HCT116 (cell line): ENCODE data around the gene DDX39B. TPM values are rescaled to one million over a fixed set of nuclear protein-coding genes. Genes with fewer than 3 reads are reported as not detected.

Experiments used
- ATAC-seq: fragments of 200-7000 bp; cut with Tn5 transposase; 2 replicates; pipeline ENCODE4 v1.9.1; 2020; ENCODE audit warnings: mild to moderate bottlenecking, moderate library complexity
- Bru-seq: library from RNA; stranded (reverse); fragments of 400-500 nt; gene quantifications from one replicate; lab custom pipeline; 2021; lab: Mats Ljungman, UMichigan
- BruChase-seq, 2 experiments: library from RNA; stranded (reverse); fragments of 400-500 nt; gene quantifications; one replicate each; lab custom pipeline; 2021; lab: Mats Ljungman, UMichigan
- BruUV-seq: library from RNA; stranded (reverse); fragments of 400-500 nt; replicated peaks from 2 replicates; lab custom pipeline; 2021; lab: Mats Ljungman, UMichigan
- CTCF ChIA-PET: fragments of 300-600 bp; sonication (Branson Sonifier 250); formaldehyde crosslinking; loops from one replicate; lab custom pipeline; 2021; ENCODE audit warnings: antibody characterized with exemption; lab: Charles Lee
- POLR2A ChIA-PET: fragments of 300-600, 350-600 bp; sonication (Branson Sonifier 250); formaldehyde crosslinking; loops from one replicate; lab custom pipeline; 2021; ENCODE audit warnings: antibody characterized with exemption; lab: Charles Lee
- RAD21 ChIA-PET, 2 experiments: fragments of 300-600 bp; sonication (Branson Sonifier 250); formaldehyde crosslinking; loops; one replicate each; lab custom pipeline; 2023; ENCODE audit warnings: low total read pairs in 2 of 2; ENCODE audit not compliant: uncharacterized antibody in 2 of 2, unreplicated experiment in 2 of 2, low non-redundant PET in 1 of 2; lab: Charles Lee
- DNase-seq: peaks from one replicate; pipeline ENCODE4 v3.0.0-alpha.2; 2010; ENCODE audit warnings: low read depth, low spot score
- H2AFZ ChIP-seq: fragments of 200-600 bp; shearing (Covaris generic), sonication (generic); 2 replicates; pipeline ENCODE4 v1.6.1; 2017; ENCODE audit warnings: low read depth, mixed run types, mixed read lengths, antibody characterized with exemption, low read length; ENCODE audit not compliant: poor library complexity, severe bottlenecking
- H3K27ac ChIP-seq: 2 replicates; pipeline ENCODE4 v1.5.1; 2012; ENCODE audit warnings: low read depth, low read length
- H3K27me3 ChIP-seq: fragments of 200-600 bp; sonication (generic); 2 replicates; pipeline ENCODE4 v1.6.1; 2016; ENCODE audit warnings: mixed run types, low read length, mixed read lengths; ENCODE audit not compliant: insufficient read depth
- H3K36me3 ChIP-seq, 2 experiments: fragments of 200-500 bp in 1 of 2; fragments of 200-600 bp in 1 of 2; sonication (Bioruptor generic) in 1 of 2; sonication (generic) in 1 of 2; 2 replicates each; pipeline versions ENCODE4 v1.5.1 to v1.6.1; 2014 to 2016; ENCODE audit warnings: low read length in 2 of 2, inconsistent platforms in 1 of 2, mixed read lengths in 1 of 2, mixed run types in 1 of 2; ENCODE audit not compliant: insufficient read depth in 2 of 2, control insufficient read depth in 1 of 2
- H3K4me1 ChIP-seq, 2 experiments: fragments of 200-600 bp in 1 of 2; sonication (generic) in 1 of 2; 2 replicates each; pipeline versions ENCODE4 v1.5.1 to v1.6.1; 2012 to 2017; ENCODE audit warnings: low read length in 2 of 2, inconsistent platforms in 1 of 2, mild to moderate bottlenecking in 1 of 2, mixed read lengths in 1 of 2, mixed run types in 1 of 2, moderate library complexity in 1 of 2; ENCODE audit not compliant: insufficient read depth in 2 of 2, control insufficient read depth in 1 of 2
- H3K4me2 ChIP-seq: fragments of 200-600 bp; sonication (generic); 2 replicates; pipeline ENCODE4 v1.6.1; 2017; ENCODE audit warnings: mixed run types, low read length, mixed read lengths
- H3K4me3 ChIP-seq, 2 experiments: fragments of 200-600 bp in 1 of 2; sonication (generic) in 1 of 2; replicated peaks in 1 of 2; 2 replicates each; pipeline ENCODE4 v1.5.1; 2011 to 2016; ENCODE audit warnings: low read length in 2 of 2, control low read depth in 1 of 2, low read depth in 1 of 2, mild to moderate bottlenecking in 1 of 2, mixed read lengths in 1 of 2, mixed run types in 1 of 2
- H3K79me2 ChIP-seq: fragments of 200-600 bp; sonication (generic); 2 replicates; pipeline ENCODE4 v1.6.1; 2017; ENCODE audit warnings: mild to moderate bottlenecking, mixed run types, low read length, moderate library complexity, mixed read lengths; ENCODE audit not compliant: insufficient read depth
- H3K9ac ChIP-seq: fragments of 200-600 bp; sonication (generic); 2 replicates; pipeline ENCODE4 v1.6.1; 2016; ENCODE audit warnings: low read length, mixed read lengths
- H3K9me2 ChIP-seq: fragments of 200-600 bp; sonication (generic), shearing (Covaris generic); 2 replicates; pipeline ENCODE4 v1.6.1; 2017; ENCODE audit warnings: mixed run types, mild to moderate bottlenecking, moderate library complexity; ENCODE audit not compliant: insufficient read depth
- H3K9me3 ChIP-seq, 2 experiments: fragments of 200-500 bp in 1 of 2; fragments of 200-600 bp in 1 of 2; sonication (Bioruptor generic) in 1 of 2; sonication (generic) in 1 of 2; 2 replicates each; pipeline ENCODE4 v1.6.1; 2014 to 2017; ENCODE audit warnings: low read length in 2 of 2, mixed read lengths in 2 of 2, inconsistent platforms in 1 of 2, low read depth in 1 of 2, mild to moderate bottlenecking in 1 of 2, mixed run types in 1 of 2, moderate library complexity in 1 of 2; ENCODE audit not compliant: control insufficient read depth in 1 of 2, insufficient read depth in 1 of 2
- H4K20me1 ChIP-seq: fragments of 200-600 bp; sonication (generic), shearing (Covaris generic); 2 replicates; pipeline ENCODE4 v1.6.1; 2017; ENCODE audit warnings: mixed run types, mild to moderate bottlenecking, moderate library complexity; ENCODE audit not compliant: insufficient read depth
- ATF3 ChIP-seq: IDR thresholded peaks from 2 replicates; pipeline ENCODE4 v1.6.1; 2012
- CBX3 ChIP-seq: IDR thresholded peaks from 2 replicates; pipeline ENCODE4 v1.6.1; 2012; ENCODE audit warnings: low read depth
- ELF1 ChIP-seq: IDR thresholded peaks from 2 replicates; pipeline ENCODE4 v1.6.1; 2012; ENCODE audit warnings: low read depth, borderline replicate concordance
- EZH2 ChIP-seq: fragments of 200-600 bp; sonication (generic); IDR thresholded peaks from 2 replicates; pipeline ENCODE4 v1.6.1; 2017; ENCODE audit warnings: antibody characterized with exemption, mixed run types
- EZH2phosphoT487 ChIP-seq: fragments of 200-600 bp; IDR thresholded peaks from 2 replicates; pipeline ENCODE4 v1.6.1; 2018; ENCODE audit warnings: antibody characterized with exemption, borderline replicate concordance
- JUND ChIP-seq: IDR thresholded peaks from 2 replicates; pipeline ENCODE4 v1.6.1; 2012
- POLR2A ChIP-seq: IDR thresholded peaks from 2 replicates; pipeline ENCODE4 v1.7.0; 2011; ENCODE audit warnings: borderline replicate concordance; ENCODE audit not compliant: insufficient read depth, insufficient read length; ENCODE audit errors: extremely low read depth
- POLR2AphosphoS5 ChIP-seq: IDR thresholded peaks from 2 replicates; pipeline ENCODE4 v1.6.1; 2011; ENCODE audit warnings: mild to moderate bottlenecking, low read depth, low read length, moderate library complexity
- REST ChIP-seq: IDR thresholded peaks from 2 replicates; pipeline ENCODE4 v1.6.1; 2012; ENCODE audit warnings: low read depth
- SIN3A ChIP-seq: IDR thresholded peaks from 2 replicates; pipeline ENCODE4 v1.6.1; 2012; ENCODE audit warnings: low read depth
- SP1 ChIP-seq: IDR thresholded peaks from 2 replicates; pipeline ENCODE4 v1.6.1; 2012; ENCODE audit warnings: low read depth
- ZBTB33 ChIP-seq: IDR thresholded peaks from 2 replicates; pipeline ENCODE4 v1.6.1; 2011; ENCODE audit warnings: mild to moderate bottlenecking, low read length, moderate library complexity; ENCODE audit not compliant: insufficient replicate concordance; ENCODE audit errors: extremely low read depth
- ZFX ChIP-seq: fragments of 450-650 bp; IDR thresholded peaks from 2 replicates; pipeline ENCODE4 v1.6.1; 2017
- ZNF274 ChIP-seq: fragments of 200-500 bp; sonication (Bioruptor generic); IDR thresholded peaks from 2 replicates; pipeline ENCODE4 v1.6.1; 2014; ENCODE audit warnings: mild to moderate bottlenecking, low read depth, low read length, inconsistent platforms
- intact Hi-C: fragments of 100-400 bp; cut with micrococcal nuclease; formaldehyde crosslinking; loops from 2 replicates; pipeline ENCODE4 v1.10.0; 2022
- long read RNA-seq: library from polyadenylated mRNA; unstranded; transcript quantifications from one replicate; pipeline ENCODE4 v2.0.0, GENCODE V29; 2021; ENCODE audit not compliant: unreplicated experiment
- polyA plus RNA-seq: library from polyadenylated mRNA; unstranded; fragments of >200 nt; gene quantifications from 2 replicates; pipeline ENCODE4 v1.2.1, GENCODE V29; 2012; ENCODE audit warnings: missing spikeins
- total RNA-seq: library from RNA; stranded (reverse); gene quantifications from one replicate; pipeline ENCODE4 v1.2.1, GENCODE V29; 2021; ENCODE audit not compliant: unreplicated experiment
- TF ChIP-seq, protein P1 (sequence below), 3 experiments: fragments of 200-600 bp in 1 of 3; sonication (generic) in 1 of 3; IDR thresholded peaks in 2 of 3; conservative IDR thresholded peaks in 1 of 3; 2 replicates each; pipeline ENCODE4 v1.5.1; 2012 to 2017; ENCODE audit warnings: low read depth in 2 of 3, low read length in 2 of 3, antibody characterized with exemption in 1 of 3, borderline replicate concordance in 1 of 3, control low read depth in 1 of 3, mild to moderate bottlenecking in 1 of 3, mixed read lengths in 1 of 3, mixed run types in 1 of 3, moderate library complexity in 1 of 3; ENCODE audit not compliant: insufficient read depth in 1 of 3

DDX39B gene
- total RNA-seq (545 TPM), Bru-seq, nascent RNA (percentile 70 among the genes with signal in this experiment), BruChase-seq, experiment 1, labeled RNA remaining after a 6-hour chase (percentile 91 among the genes with signal in this experiment), BruChase-seq, experiment 2, labeled RNA remaining after a 2-hour chase (percentile 81 among the genes with signal in this experiment)
- polyA plus RNA-seq = 505 and 511 TPM in 2 replicates
- long read RNA-seq, transcript DDX39B-214 (11 exons, 2,003 nt) = major isoform, 146 of 262 reads
- long read RNA-seq, transcript DDX39B-202 (11 exons, 2,133 nt) = minor isoform, 63 of 262 reads
- long read RNA-seq, transcript DDX39B-217 (4 exons, 974 nt) = minor isoform, 7 of 262 reads
- long read RNA-seq, partial matches to known transcripts = 20 of 262 reads
- long read RNA-seq, other reads (novel, unspliced or antisense) = 26 of 262 reads

GRCh38 chr6:31541658-31542521 lies at the start of gene DDX39B:
DDX39B (minus strand) TSS chr6:31542003; CDS start chr6:31540532, 1,471 bp downstream.
- Histone ChIP-seq H4K20me1 (peaks cover 26% of the 10 kb centered on the region; the same call in 1 of the 2 replicates), H3K27ac (peak within 1 kb of the TSS; percentile 96), H3K36me3 (peaks cover 32 to 35% of the 10 kb centered on the region in 2 experiments), H3K9me3 (no peaks in the 10 kb centered on the region), H3K79me2 (peaks cover 57% of the 10 kb centered on the region), H3K9ac (peak within 1 kb of the TSS; percentile 97), H3K4me2 (peak within 1 kb of the TSS; percentile 85), H3K27me3 (no peaks in the 10 kb centered on the region), H3K9me2 (no peaks in the 10 kb centered on the region), H2AFZ (peak within 1 kb of the TSS; percentile 36), H3K4me1 (peaks cover 17 to 36% of the 10 kb centered on the region in 2 experiments), H3K4me3 (peak within 1 kb of the TSS; percentile 85 to 98)
- BruUV-seq = no TSS peak
- peak; percentile 95 for DNase-seq
- intact Hi-C loops = loop anchor here (1.0 to 10.0 kb wide), 2 partner anchors 123 to 293 kb away; no protein-coding TSS in a partner anchor
- ChIA-PET POLR2A (interaction anchor here (0.8 to 2.4 kb wide), 17 partner anchors 9 to 196 kb away, joined by 3 to 10 read pairs (median 5); partner anchors contain the start of genes C6orf47, CSNK2B, GPANK1 and MCCD1), RAD21 (interaction anchor here (0.8 to 1.7 kb wide), 2 partner anchors 57 kb away, joined by 3 to 5 read pairs; no protein-coding TSS in a partner anchor), CTCF (interaction anchor here (1.2 to 1.3 kb wide), 2 partner anchors 46 to 57 kb away, joined by 5 to 8 read pairs; no protein-coding TSS in a partner anchor)
- ATAC-seq = peak; percentile 74
- TF ChIP-seq ZBTB33 = peak; percentile 28
- no peak for TF ChIP-seq EZH2
- TF ChIP-seq SIN3A = no peak
- TF ChIP-seq, protein P1, sequence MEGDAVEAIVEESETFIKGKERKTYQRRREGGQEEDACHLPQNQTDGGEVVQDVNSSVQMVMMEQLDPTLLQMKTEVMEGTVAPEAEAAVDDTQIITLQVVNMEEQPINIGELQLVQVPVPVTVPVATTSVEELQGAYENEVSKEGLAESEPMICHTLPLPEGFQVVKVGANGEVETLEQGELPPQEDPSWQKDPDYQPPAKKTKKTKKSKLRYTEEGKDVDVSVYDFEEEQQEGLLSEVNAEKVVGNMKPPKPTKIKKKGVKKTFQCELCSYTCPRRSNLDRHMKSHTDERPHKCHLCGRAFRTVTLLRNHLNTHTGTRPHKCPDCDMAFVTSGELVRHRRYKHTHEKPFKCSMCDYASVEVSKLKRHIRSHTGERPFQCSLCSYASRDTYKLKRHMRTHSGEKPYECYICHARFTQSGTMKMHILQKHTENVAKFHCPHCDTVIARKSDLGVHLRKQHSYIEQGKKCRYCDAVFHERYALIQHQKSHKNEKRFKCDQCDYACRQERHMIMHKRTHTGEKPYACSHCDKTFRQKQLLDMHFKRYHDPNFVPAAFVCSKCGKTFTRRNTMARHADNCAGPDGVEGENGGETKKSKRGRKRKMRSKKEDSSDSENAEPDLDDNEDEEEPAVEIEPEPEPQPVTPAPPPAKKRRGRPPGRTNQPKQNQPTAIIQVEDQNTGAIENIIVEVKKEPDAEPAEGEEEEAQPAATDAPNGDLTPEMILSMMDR (IDR thresholded peaks at IDR 0.05 in 2 of 3, conservative IDR thresholded peaks at IDR 0.05 in 1 of 3; ENCODE audit: borderline replicate concordance in 1 of 3, insufficient read depth in 1 of 3, low read depth in 2 of 3, low read length in 2 of 3) = no peak
- TF ChIP-seq ZFX = peak; percentile 87
- TF ChIP-seq EZH2phosphoT487 = no peak
- no peak for TF ChIP-seq CBX3
- TF ChIP-seq JUND = no peak
- TF ChIP-seq ZNF274 = no peak
- TF ChIP-seq POLR2AphosphoS5 = peak; percentile 95
- TF ChIP-seq SP1 = no peak
- no peak for TF ChIP-seq ELF1
- TF ChIP-seq ATF3 = no peak
- peak; percentile 79 for TF ChIP-seq POLR2A
- TF ChIP-seq REST = no peak
